ENCODE results near the gene HSDL2. TPM values are rescaled to one million over a fixed set of nuclear protein-coding genes. Genes with fewer than 3 reads are reported as not detected.

The HSDL2 gene
- total RNA-seq, 1 donor from 2014 or later = 27.8 TPM

DNA sequence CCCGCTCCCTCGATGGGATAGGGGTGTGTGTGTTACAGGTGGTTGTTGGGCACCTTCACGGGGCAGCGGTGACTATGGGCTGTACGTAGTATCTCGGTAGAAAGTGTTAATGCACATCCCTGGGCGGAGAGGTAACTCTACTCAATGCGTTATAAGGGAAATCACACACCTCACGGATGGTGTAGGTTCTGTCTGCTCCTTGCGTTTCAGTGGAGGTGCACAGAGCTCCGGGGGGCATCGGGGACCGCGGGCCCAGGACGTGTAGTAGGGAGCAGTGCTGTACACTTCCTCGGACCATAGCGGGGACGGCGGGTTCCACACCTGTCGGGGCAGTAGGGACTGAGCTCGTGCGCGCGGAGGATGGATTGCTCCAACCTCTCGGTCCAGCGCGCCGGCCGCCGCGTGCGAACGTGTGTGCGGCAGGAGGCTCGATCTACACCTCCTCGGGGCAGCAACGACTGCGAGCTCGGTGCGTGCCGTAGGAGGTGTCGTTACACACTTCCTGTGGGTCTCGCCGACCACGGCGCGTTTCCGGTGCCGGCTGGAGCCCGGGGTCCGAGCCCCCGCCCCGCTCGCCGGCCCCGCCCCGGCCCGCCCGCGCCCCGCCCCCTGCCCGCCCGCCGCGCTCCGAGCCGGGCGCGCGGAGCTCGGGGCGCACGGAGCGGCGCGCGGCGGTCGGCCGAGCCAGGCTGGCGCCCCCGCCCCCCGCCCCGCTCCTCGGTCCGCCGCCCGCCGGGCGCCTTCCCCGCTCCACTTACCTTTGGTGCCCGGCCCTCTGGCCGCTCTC lies 106.5 kb downstream of the HSDL2 start, which contains the start of gene KIAA1958:
TSS of gene KIAA1958 (plus strand) at position 607 of the 787 bp plus-strand sequence. CDS start 87,254 bp downstream, outside the sequence.
- H3K36me3 Mint-ChIP-seq (ENCODE audit: insufficient read depth) = peaks cover 2% of the 10 kb centered on the region
- H3K27me3 Mint-ChIP-seq = no peaks in the 10 kb centered on the region
- H3K4me3 Mint-ChIP-seq (ENCODE audit: low read depth) = peak within 1 kb of the TSS; percentile 93
- peaks cover 36% of the 10 kb centered on the region for H3K4me1 Mint-ChIP-seq (ENCODE audit: low read depth)
- H3K27ac Mint-ChIP-seq = peak within 1 kb of the TSS; percentile 98
- TF ChIP-seq CTCF (IDR thresholded peaks at IDR 0.05; ENCODE audit: unreplicated experiment) = no peak
- no peaks in the 10 kb centered on the region for H3K9me3 Mint-ChIP-seq (ENCODE audit: low read depth)
- peak; percentile 66 for DNase-seq (ENCODE audit: low spot score, unreplicated experiment)

DNA sequence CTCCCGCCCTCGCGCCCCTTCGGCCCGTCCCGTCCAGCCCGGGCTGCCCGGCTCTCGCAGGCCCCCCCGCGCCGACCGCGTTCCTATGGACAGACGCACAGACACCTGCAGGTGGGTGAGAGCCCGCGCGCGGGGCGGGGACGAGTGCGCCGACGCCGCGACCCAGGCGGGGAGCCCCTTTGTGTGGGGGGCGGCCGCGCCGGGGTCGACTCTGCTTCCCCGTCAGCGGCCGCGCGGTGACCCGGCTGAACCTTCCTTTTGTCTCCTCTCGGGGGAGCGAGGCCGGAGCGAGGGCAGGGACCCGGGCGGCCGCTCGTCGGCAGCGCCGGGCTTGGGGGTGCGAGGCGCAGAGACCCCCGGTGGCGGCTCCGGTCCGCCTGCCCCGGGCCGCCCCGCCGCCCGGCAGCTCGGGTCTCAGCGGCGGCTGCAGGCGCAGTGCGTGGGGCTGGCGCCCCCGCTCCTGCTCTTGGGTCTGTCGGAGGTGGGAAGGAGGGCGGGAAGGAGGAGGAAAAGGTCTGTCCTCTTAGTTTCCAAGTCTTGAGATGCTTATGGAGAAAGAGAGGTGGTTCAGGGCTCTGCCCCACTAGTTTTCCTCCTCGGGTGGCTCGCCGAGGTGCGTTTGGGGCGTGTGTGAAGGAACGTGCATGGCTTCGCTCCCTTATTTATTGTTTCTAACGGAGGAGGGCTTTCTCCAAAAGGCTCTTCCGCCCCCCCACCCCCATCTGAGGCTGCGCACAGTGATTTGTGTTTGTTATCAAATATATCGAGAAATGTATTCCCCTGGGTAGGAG lies 107.3 kb downstream of the HSDL2 start:
- Mint-ChIP-seq H3K27ac (peak overlapping the region; percentile 98), H3K36me3 (ENCODE audit: insufficient read depth) (peaks cover 4% of the 10 kb centered on the region), H3K27me3 (no peaks in the 10 kb centered on the region), H3K9me3 (ENCODE audit: low read depth) (no peaks in the 10 kb centered on the region), H3K4me3 (ENCODE audit: low read depth) (peak overlapping the region; percentile 93), H3K4me1 (ENCODE audit: low read depth) (peaks cover 41% of the 10 kb centered on the region)
- peak; percentile 38 for DNase-seq (ENCODE audit: low spot score, unreplicated experiment)
- TF ChIP-seq CTCF (IDR thresholded peaks at IDR 0.05; ENCODE audit: unreplicated experiment) = no peak

DNA sequence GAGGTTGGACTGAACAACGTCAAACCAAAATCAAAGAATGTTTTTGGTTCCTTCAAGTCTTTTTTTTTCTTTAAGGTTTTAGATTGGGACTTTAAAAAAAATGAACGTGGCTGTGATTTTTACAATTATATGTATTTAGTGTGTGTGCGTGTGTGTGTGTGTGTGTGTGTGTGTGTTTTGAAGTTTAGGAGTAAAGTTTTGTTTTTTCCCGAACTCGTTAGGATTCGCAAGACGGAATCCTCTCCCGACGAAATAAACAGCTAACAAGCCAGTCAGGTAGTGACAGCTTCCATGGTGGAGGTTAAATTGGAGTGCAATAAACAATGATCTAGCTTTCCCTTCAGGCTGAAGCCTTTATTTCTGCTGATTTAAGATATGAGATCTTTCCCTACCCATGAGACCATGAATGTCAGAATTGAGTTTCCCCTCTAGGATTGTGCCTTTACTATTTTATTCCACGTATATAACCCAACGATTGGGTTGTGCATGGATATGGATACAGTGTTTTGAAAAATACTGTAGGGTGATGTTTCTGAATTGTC lies 108.0 kb downstream of the HSDL2 start:
- Mint-ChIP-seq H3K9me3 (ENCODE audit: low read depth) (no peaks in the 10 kb centered on the region), H3K4me3 (ENCODE audit: low read depth) (peak overlapping the region; percentile 93), H3K27ac (peak overlapping the region; percentile 98), H3K36me3 (ENCODE audit: insufficient read depth) (peaks cover 9% of the 10 kb centered on the region), H3K27me3 (no peaks in the 10 kb centered on the region), H3K4me1 (ENCODE audit: low read depth) (peaks cover 43% of the 10 kb centered on the region)
- no peak for TF ChIP-seq CTCF (IDR thresholded peaks at IDR 0.05; ENCODE audit: unreplicated experiment)
- no peak for DNase-seq (ENCODE audit: low spot score, unreplicated experiment)

- TF ChIP-seq CTCF (IDR thresholded peaks at IDR 0.05; ENCODE audit: unreplicated experiment) = no peak
- H3K9me3 Mint-ChIP-seq (ENCODE audit: low read depth) = peaks cover 10% of the 10 kb centered on the region
- H3K27me3 Mint-ChIP-seq = no peaks in the 10 kb centered on the region
- H3K4me3 Mint-ChIP-seq (ENCODE audit: low read depth) = peak overlapping the region; percentile 93
- H3K27ac Mint-ChIP-seq = peak overlapping the region; percentile 95
- DNase-seq (ENCODE audit: low spot score, unreplicated experiment) = no peak
- H3K36me3 Mint-ChIP-seq (ENCODE audit: insufficient read depth) = peaks cover 21% of the 10 kb centered on the region
- peaks cover 43% of the 10 kb centered on the region for H3K4me1 Mint-ChIP-seq (ENCODE audit: low read depth)
These were observed 109.2 kb downstream of the HSDL2 start for GRCh38 chr9:112489039-112489546.

All from progenitor cell of endocrine pancreas (in vitro differentiated cells).